Naive thymus-derived CD4-positive, alpha-beta T cell (primary cell): ENCODE data around the gene COL1A2. TPM values are rescaled to one million over a fixed set of nuclear protein-coding genes. Genes with fewer than 3 reads are reported as not detected.
A peak's percentile ranks its signal among the peaks of the same experiment; 100 is the strongest.

Experiments used
- ATAC-seq: fragments of 150-1000 bp; cut with Tn5 transposase; 2 replicates; pipeline ENCODE4 v1.10.0; 2021; ENCODE audit warnings: mild to moderate bottlenecking, moderate library complexity
- CTCF ChIA-PET: fragments of 350-600 bp; sonication (Branson Sonifier 250); formaldehyde crosslinking; loops from one replicate; lab custom pipeline; 2021; ENCODE audit warnings: antibody characterized with exemption; lab: Charles Lee
- POLR2A ChIA-PET: fragments of 350-600 bp; sonication (Branson Sonifier 250); formaldehyde crosslinking; loops from one replicate; lab custom pipeline; 2021; ENCODE audit warnings: antibody characterized with exemption, inconsistent platforms; lab: Charles Lee
- DNase-seq, 9 donors: peaks; one replicate each; pipeline versions ENCODE4 v3.0.0 to v3.0.0-alpha.2; 2020 to 2022; ENCODE audit warnings: mixed read lengths in 1 of 9
- H3K27ac ChIP-seq: one replicate; pipeline ENCODE4 v1.7.0; 2013; ENCODE audit warnings: mild to moderate bottlenecking, low read depth, low read length, moderate library complexity
- H3K27me3 ChIP-seq, 2 donors: one replicate each; pipeline ENCODE4 v1.7.0; 2013; ENCODE audit warnings: low read length in 2 of 2, mild to moderate bottlenecking in 2 of 2, moderate library complexity in 2 of 2; ENCODE audit not compliant: control insufficient read depth in 2 of 2, insufficient read depth in 2 of 2
- H3K36me3 ChIP-seq, 3 experiments: 1 replicate in 2 of 3; 2 replicates in 1 of 3; pipeline ENCODE4 v1.7.0; 2013; ENCODE audit warnings: low read length in 3 of 3, mild to moderate bottlenecking in 3 of 3, moderate library complexity in 1 of 3; ENCODE audit not compliant: insufficient read depth in 3 of 3, control insufficient read depth in 2 of 3
- H3K4me1 ChIP-seq, 2 donors: one replicate each; pipeline ENCODE4 v1.7.0; 2013; ENCODE audit warnings: low read length in 2 of 2, mild to moderate bottlenecking in 2 of 2, moderate library complexity in 1 of 2; ENCODE audit not compliant: control insufficient read depth in 2 of 2, insufficient read depth in 2 of 2
- H3K4me3 ChIP-seq: 2 replicates; pipeline ENCODE4 v1.7.0; 2013; ENCODE audit warnings: mild to moderate bottlenecking, low read length
- H3K9me3 ChIP-seq, 3 experiments: 1 replicate in 2 of 3; 2 replicates in 1 of 3; pipeline ENCODE4 v1.7.0; 2013; ENCODE audit warnings: low read length in 3 of 3; ENCODE audit not compliant: control insufficient read depth in 2 of 3
- H3K27ac Mint-ChIP-seq, 9 donors: one replicate each; pipeline ENCODE4 v1.8.0; 2020 to 2022; ENCODE audit warnings: mixed read lengths in 9 of 9, mild to moderate bottlenecking in 8 of 9, moderate library complexity in 5 of 9, inconsistent platforms in 2 of 9
- H3K27me3 Mint-ChIP-seq, 5 donors: one replicate each; pipeline ENCODE4 v1.8.0; 2021 to 2022; ENCODE audit warnings: mixed read lengths in 5 of 5, mild to moderate bottlenecking in 1 of 5
- H3K36me3 Mint-ChIP-seq, 5 donors: one replicate each; pipeline ENCODE4 v1.8.0; 2020 to 2022; ENCODE audit warnings: mixed read lengths in 5 of 5, mild to moderate bottlenecking in 3 of 5, inconsistent platforms in 1 of 5
- H3K4me1 Mint-ChIP-seq, 7 donors: one replicate each; pipeline ENCODE4 v1.8.0; 2020 to 2022; ENCODE audit warnings: mixed read lengths in 7 of 7, mild to moderate bottlenecking in 3 of 7, inconsistent platforms in 1 of 7
- H3K4me3 Mint-ChIP-seq, 10 donors: one replicate each; pipeline ENCODE4 v1.8.0; 2020 to 2022; ENCODE audit warnings: mild to moderate bottlenecking in 10 of 10, mixed read lengths in 10 of 10, moderate library complexity in 6 of 10, inconsistent platforms in 2 of 10
- H3K9me3 Mint-ChIP-seq, 11 donors: one replicate each; pipeline ENCODE4 v1.8.0; 2020 to 2022; ENCODE audit warnings: mixed read lengths in 11 of 11, mild to moderate bottlenecking in 4 of 11, inconsistent platforms in 1 of 11, moderate library complexity in 1 of 11
- intact Hi-C, 2 donors: fragments of 100-400 bp; cut with micrococcal nuclease; formaldehyde crosslinking; loops; one replicate each; pipeline ENCODE4 v1.15.1; 2023
- polyA plus RNA-seq, 2 donors: library from polyadenylated mRNA; unstranded; fragments of 300-500 nt; fragmentation: Illumina TruSeq; gene quantifications; one replicate each; pipeline ENCODE4 v1.2.3, GENCODE V29; 2021
- total RNA-seq, 6 experiments: library from RNA in 5 of 6; stranded (reverse) in 5 of 6; gene quantifications; 1 replicate in 5 of 6; 2 replicates in 1 of 6; pipeline ENCODE4 v1.2.3 and lab custom pipeline; 2021 to 2026

The COL1A2 gene
- total and polyA plus RNA-seq, 7 experiments from 2014 or later: 0.32 to 5.7 (median 0.41) TPM; not detected in 4

GRCh38 chr7:94366832-94367231 lies 27.9 kb upstream of the COL1A2 start:
- ATAC-seq: peak; percentile 51
- ChIA-PET CTCF (no interaction called here), POLR2A (no interaction called here)
- Mint-ChIP-seq H3K4me1 (no peaks in the 10 kb centered on the region), H3K4me3 (no peak overlapping the region), H3K9me3 (peaks cover 0 to 5% (median 0%) of the 10 kb centered on the region in 11 donors), H3K27me3 (peaks cover 0 to 19% (median 9%) of the 10 kb centered on the region in 5 donors), H3K27ac (no peak overlapping the region), H3K36me3 (no peaks in the 10 kb centered on the region)
- no peaks in the 10 kb centered on the region for H3K9me3 ChIP-seq
- no peak for DNase-seq
- no peak overlapping the region for H3K4me3 ChIP-seq
- intact Hi-C loops: no loop called here
- H3K27ac ChIP-seq: no peak overlapping the region
- H3K27me3 ChIP-seq: no peaks in the 10 kb centered on the region
- H3K36me3 ChIP-seq: no peaks in the 10 kb centered on the region
- H3K4me1 ChIP-seq: no peaks in the 10 kb centered on the region

DNA sequence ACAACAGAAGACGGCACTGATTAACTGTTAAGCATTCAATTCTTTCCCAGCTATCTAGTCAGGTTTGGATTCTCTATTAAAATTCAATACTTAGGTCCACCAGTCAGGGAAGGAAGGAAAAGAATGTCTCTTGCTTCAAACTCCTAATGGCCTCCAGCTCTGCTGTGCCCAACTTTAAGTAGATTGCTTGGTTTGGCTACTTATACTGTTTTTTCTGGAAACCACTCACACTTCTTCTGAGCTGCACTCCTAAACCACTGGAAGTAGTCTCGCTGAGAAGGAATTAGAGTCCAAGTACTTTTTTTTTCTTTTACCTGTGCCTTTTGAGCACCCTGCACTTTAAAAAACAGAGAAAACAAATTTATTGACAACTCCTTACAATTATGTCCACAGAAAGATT lies 26.7 kb upstream of the COL1A2 start:
- intact Hi-C loops: no loop called here
- H3K4me3 Mint-ChIP-seq: no peak overlapping the region
- no peak for DNase-seq
- H3K27me3 Mint-ChIP-seq: peaks cover 5 to 24% (median 9%) of the 10 kb centered on the region in 5 donors
- ChIA-PET POLR2A (interaction anchor here (0.6 kb wide), 1 partner anchor 24 kb away, joined by 5 read pairs; no protein-coding TSS in a partner anchor), CTCF (no interaction called here)
- no peaks in the 10 kb centered on the region for H3K36me3 Mint-ChIP-seq
- H3K27ac ChIP-seq: no peak overlapping the region
- H3K4me1 ChIP-seq: no peaks in the 10 kb centered on the region
- ATAC-seq: no peak
- H3K4me3 ChIP-seq: no peak overlapping the region
- H3K27ac Mint-ChIP-seq: no peak overlapping the region
- no peaks in the 10 kb centered on the region for H3K9me3 Mint-ChIP-seq
- H3K9me3 ChIP-seq: no peaks in the 10 kb centered on the region
- no peaks in the 10 kb centered on the region for H3K27me3 ChIP-seq
- H3K36me3 ChIP-seq: no peaks in the 10 kb centered on the region
- H3K4me1 Mint-ChIP-seq: no peaks in the 10 kb centered on the region

- Histone ChIP-seq H3K4me3 (no peak overlapping the region), H3K27ac (no peak overlapping the region), H3K9me3 (no peaks in the 10 kb centered on the region), H3K4me1 (no peaks in the 10 kb centered on the region), H3K36me3 (no peaks in the 10 kb centered on the region), H3K27me3 (no peaks in the 10 kb centered on the region)
- Mint-ChIP-seq H3K9me3 (no peaks in the 10 kb centered on the region), H3K4me3 (no peak overlapping the region), H3K4me1 (no peaks in the 10 kb centered on the region), H3K27ac (no peak overlapping the region), H3K36me3 (no peaks in the 10 kb centered on the region), H3K27me3 (peaks cover 5 to 24% (median 9%) of the 10 kb centered on the region in 5 donors)
- ATAC-seq (no peak), DNase-seq (no peak)
- intact Hi-C loops: no loop called here
- CTCF ChIA-PET: no interaction called here
- POLR2A ChIA-PET: no interaction called here
Measured at GRCh38 chr7:94368371-94368791, 26.3 kb upstream of the COL1A2 start.

DNA sequence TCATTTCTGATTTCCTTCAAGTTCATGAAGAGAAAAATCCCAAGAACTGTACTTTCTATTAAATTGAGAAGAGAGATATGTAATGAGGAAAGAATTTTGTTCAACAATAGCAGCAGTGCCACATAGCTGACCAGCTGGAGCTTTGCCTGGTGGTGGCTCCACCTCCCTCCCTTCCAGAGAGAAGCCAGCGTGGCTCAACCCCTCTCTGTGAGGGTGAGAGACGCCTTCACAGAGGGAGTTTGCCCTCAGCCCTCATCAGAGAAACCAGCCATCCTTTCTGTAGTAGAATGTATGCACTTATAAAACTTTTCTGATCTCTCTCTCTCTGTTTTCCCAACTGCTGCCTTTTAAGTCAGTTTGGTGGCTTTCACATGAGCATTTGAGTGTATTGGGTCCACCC lies 20.5 kb upstream of the COL1A2 start:
- Mint-ChIP-seq H3K9me3 (no peaks in the 10 kb centered on the region), H3K4me1 (peaks cover 0 to 4% (median 0%) of the 10 kb centered on the region in 7 donors), H3K27ac (peak overlapping the region in 1 of 9 donors; percentile 12), H3K27me3 (peaks cover 7 to 22% (median 17%) of the 10 kb centered on the region in 5 donors), H3K4me3 (no peak overlapping the region), H3K36me3 (no peaks in the 10 kb centered on the region)
- Histone ChIP-seq H3K27me3 (no peaks in the 10 kb centered on the region), H3K9me3 (no peaks in the 10 kb centered on the region), H3K36me3 (no peaks in the 10 kb centered on the region), H3K4me1 (no peaks in the 10 kb centered on the region), H3K4me3 (no peak overlapping the region), H3K27ac (no peak overlapping the region)
- intact Hi-C loops: no loop called here
- no peak for ATAC-seq
- POLR2A ChIA-PET: no interaction called here
- no peak for DNase-seq
- CTCF ChIA-PET: no interaction called here

GRCh38 chr7:94374721-94375566 lies 19.8 kb upstream of the COL1A2 start:
- peak overlapping the region in 1 of 10 donors; percentile 41 for H3K4me3 Mint-ChIP-seq
- Histone ChIP-seq H3K27me3 (no peaks in the 10 kb centered on the region), H3K27ac (no peak overlapping the region), H3K9me3 (no peaks in the 10 kb centered on the region), H3K4me1 (no peaks in the 10 kb centered on the region), H3K4me3 (no peak overlapping the region), H3K36me3 (no peaks in the 10 kb centered on the region)
- ChIA-PET POLR2A (no interaction called here), CTCF (no interaction called here)
- intact Hi-C loops: no loop called here
- DNase-seq: no peak
- H3K4me1 Mint-ChIP-seq: peaks cover 0 to 4% (median 0%) of the 10 kb centered on the region in 7 donors
- H3K9me3 Mint-ChIP-seq: no peaks in the 10 kb centered on the region
- ATAC-seq: no peak
- H3K27ac Mint-ChIP-seq: peak overlapping the region in 1 of 9 donors; percentile 12
- no peaks in the 10 kb centered on the region for H3K36me3 Mint-ChIP-seq
- H3K27me3 Mint-ChIP-seq: peaks cover 9 to 22% (median 17%) of the 10 kb centered on the region in 5 donors

DNA sequence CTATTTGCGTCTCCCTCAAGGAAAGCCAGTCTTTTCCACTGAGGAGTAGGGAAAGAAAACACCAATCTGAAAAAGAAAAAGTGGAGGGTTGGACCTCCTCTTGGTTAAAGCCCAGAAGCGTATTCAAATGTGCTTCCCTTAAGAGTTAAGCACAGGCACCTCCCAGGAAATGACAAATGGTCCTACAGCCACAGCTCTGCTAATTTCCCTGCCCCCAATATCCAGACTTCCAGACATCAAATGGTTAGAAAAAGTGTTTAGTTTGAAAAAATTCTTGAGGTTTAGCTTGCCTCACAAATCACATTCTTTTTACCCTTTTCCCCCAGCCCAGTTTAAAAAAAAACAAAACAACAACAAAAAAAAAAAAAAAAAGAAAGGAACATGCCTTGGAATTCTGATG lies 19.0 kb upstream of the COL1A2 start:
- intact Hi-C loops: no loop called here
- no peak overlapping the region for H3K27ac ChIP-seq
- POLR2A ChIA-PET: no interaction called here

More for the DNA sequence above, 19.0 kb upstream of the COL1A2 start:
- no peaks in the 10 kb centered on the region for H3K9me3 Mint-ChIP-seq
- H3K4me3 ChIP-seq: no peak overlapping the region
- peak overlapping the region in 1 of 9 donors; percentile 4 for H3K27ac Mint-ChIP-seq
- H3K4me1 ChIP-seq: no peaks in the 10 kb centered on the region
- CTCF ChIA-PET: no interaction called here
- H3K9me3 ChIP-seq: no peaks in the 10 kb centered on the region
- H3K27me3 Mint-ChIP-seq: peaks cover 9 to 22% (median 15%) of the 10 kb centered on the region in 5 donors
- peak overlapping the region in 1 of 10 donors; percentile 13 for H3K4me3 Mint-ChIP-seq
- DNase-seq (peak in 2 of 9 donors; percentile 5 to 11), ATAC-seq (no peak)
- no peaks in the 10 kb centered on the region for H3K27me3 ChIP-seq
- H3K36me3 ChIP-seq: no peaks in the 10 kb centered on the region
- H3K36me3 Mint-ChIP-seq: no peaks in the 10 kb centered on the region
- peaks cover 0 to 4% (median 0%) of the 10 kb centered on the region in 7 donors for H3K4me1 Mint-ChIP-seq
